ENCODE measurements around the gene LIF. TPM values are rescaled to one million over a fixed set of nuclear protein-coding genes. Genes with fewer than 3 reads are reported as not detected.

Gene LIF
- total and polyA plus RNA-seq, 4 donors, result 0.08 to 0.10 (median 0.09) TPM; not detected in 1

DNA sequence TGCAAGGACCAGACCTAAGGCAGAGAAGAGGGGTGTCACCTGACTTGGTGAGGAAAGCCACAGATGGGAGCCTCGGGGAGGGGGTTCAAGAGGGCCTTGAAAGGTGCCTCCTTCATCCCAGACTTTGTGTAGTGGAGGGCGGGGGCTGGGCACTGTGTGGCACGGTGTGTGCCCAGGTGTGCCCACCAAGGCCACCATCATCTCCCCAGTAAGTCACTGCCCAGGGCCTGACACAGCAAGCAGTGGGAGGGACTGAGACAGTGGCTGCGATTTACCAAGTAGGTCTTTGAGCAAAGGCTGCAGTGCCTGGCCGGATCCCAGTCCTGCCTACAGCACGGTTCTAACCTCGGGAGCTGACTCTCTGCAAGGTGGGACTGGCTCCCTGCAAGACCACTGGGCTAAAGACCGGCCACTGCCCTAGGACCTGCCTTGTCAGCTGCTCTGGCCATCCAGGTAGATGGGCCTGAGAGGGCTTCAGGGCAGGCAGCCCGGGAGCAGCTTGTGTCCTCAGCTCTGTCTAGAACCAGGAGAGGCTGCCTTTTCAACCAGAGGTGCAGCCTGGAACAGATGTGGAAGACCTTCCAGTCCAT is 18.7 kb upstream of the LIF start:
- no peaks in the 10 kb centered on the region for H3K36me3 ChIP-seq (ENCODE audit: control insufficient read depth in 4 of 4, insufficient read depth in 3 of 4, low read depth in 1 of 4, low read length in 3 of 4)
- peaks cover 0 to 4% (median 2%) of the 10 kb centered on the region in 4 donors for H3K4me1 ChIP-seq (ENCODE audit: control insufficient read depth in 4 of 4, insufficient read depth in 4 of 4, low read length in 3 of 4)
- no peaks in the 10 kb centered on the region for H3K9me3 ChIP-seq (ENCODE audit: control insufficient read depth in 4 of 4, low read length in 3 of 4)
- peak overlapping the region in 1 of 2 donors; percentile 25 for H3K9ac ChIP-seq (ENCODE audit: low read depth in 1 of 2, low read length in 2 of 2)
- no peaks in the 10 kb centered on the region for H3K27me3 ChIP-seq (ENCODE audit: control insufficient read depth in 4 of 4, insufficient read depth in 4 of 4, low read length in 3 of 4)
- H3K4me3 ChIP-seq (ENCODE audit: low read depth in 1 of 3, low read length in 3 of 3), result no peak overlapping the region
- DNase-seq (ENCODE audit: low spot score), result no peak
- TF ChIP-seq RXRA (IDR thresholded peaks at IDR 0.05) (no peak), EGR1 (IDR thresholded peaks at IDR 0.05; ENCODE audit: low read depth in 2 of 2) (no peak), HNF4G (IDR thresholded peaks at IDR 0.05) (no peak), NR2F2 (IDR thresholded peaks at IDR 0.05) (no peak), SP1 (IDR thresholded peaks at IDR 0.05) (no peak)
- 92% methylated on average over 9 of the region's 9 CpGs for WGBS
- peak overlapping the region in 1 of 2 donors; percentile 80 for H3K27ac ChIP-seq (ENCODE audit: low read depth in 1 of 2, low read length in 2 of 2)

DNA sequence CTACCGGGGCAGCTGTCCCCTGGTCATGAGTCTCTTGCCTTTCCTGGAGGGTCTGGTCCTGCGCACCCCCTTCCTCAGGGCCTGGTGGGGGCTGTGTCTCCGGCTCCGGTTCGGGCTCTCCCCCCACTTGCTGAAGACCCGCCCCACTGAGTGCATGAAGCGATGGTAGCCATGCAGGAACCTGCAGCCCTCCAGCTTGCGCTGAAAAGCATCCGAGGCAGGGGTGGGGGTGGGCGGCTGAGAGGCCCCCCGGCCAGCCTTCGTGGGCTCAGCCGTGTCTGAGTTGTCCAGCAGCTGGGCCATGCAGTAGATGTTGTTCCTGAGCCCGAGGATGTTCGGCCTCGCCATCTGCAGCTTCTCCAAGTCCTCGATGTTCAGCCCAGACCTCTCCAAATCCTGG is 17.3 kb upstream of the LIF start:
- H3K9ac ChIP-seq (ENCODE audit: low read depth in 1 of 2, low read length in 2 of 2), result no peak overlapping the region
- H3K36me3 ChIP-seq (ENCODE audit: control insufficient read depth in 4 of 4, insufficient read depth in 3 of 4, low read depth in 1 of 4, low read length in 3 of 4), result no peaks in the 10 kb centered on the region
- H3K4me3 ChIP-seq (ENCODE audit: low read depth in 1 of 3, low read length in 3 of 3), result no peak overlapping the region
- TF ChIP-seq TAF1 (conservative IDR thresholded peaks at IDR 0.05), result no peak
- no peak overlapping the region for H3K27ac ChIP-seq (ENCODE audit: low read depth in 1 of 2, low read length in 2 of 2)
- no peak for DNase-seq (ENCODE audit: low spot score)
- no peaks in the 10 kb centered on the region for H3K9me3 ChIP-seq (ENCODE audit: control insufficient read depth in 4 of 4, low read length in 3 of 4)
- WGBS, result 92% methylated on average over 17 of the region's 17 CpGs
- no peaks in the 10 kb centered on the region for H3K27me3 ChIP-seq (ENCODE audit: control insufficient read depth in 4 of 4, insufficient read depth in 4 of 4, low read length in 3 of 4)
- H3K4me1 ChIP-seq (ENCODE audit: control insufficient read depth in 4 of 4, insufficient read depth in 4 of 4, low read length in 3 of 4), result peaks cover 0 to 4% (median 2%) of the 10 kb centered on the region in 4 donors

DNA sequence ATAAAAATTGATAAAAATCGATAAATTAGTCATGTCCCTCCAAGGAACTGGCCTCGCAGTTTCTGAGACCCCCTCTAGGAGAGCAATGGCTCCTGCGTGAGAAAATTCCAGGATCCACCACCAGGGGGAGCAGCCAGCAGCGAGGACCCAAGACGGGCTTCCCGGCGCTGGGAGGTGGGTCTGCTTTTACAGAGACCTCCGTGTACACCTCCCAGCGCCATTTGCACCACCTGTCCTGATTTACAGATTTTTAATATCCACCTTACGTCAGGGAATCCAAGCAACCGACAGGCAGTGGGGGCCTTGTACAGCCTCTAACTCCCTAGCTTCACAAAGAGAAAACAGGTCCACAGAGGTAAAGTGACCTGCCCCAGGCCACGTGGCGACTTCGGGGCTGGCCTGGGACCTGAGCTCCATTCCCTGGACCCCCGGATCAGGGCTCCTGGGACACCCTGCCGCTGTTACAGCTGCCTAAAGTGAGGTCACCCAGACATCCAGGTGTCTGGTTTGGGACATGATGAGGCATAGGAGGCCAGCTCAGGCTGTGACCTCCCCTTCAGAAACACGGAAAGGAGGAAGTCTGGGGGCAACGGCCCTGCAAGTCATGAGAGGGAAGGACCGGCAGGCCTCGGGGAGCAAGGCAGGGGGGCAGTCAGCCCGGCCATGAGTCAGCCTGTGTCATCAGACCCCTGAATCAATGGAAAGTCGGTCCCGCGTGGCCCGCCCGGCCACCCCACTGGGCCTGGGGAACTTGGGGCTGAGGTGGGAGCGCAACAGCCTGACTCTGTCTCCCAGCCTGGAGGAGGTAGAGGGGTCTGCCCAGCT is 16.6 kb upstream of the LIF start:
- peak; percentile 91 for DNase-seq (ENCODE audit: low spot score)
- H3K27me3 ChIP-seq (ENCODE audit: control insufficient read depth in 4 of 4, insufficient read depth in 4 of 4, low read length in 3 of 4), result no peaks in the 10 kb centered on the region
- H3K9me3 ChIP-seq (ENCODE audit: control insufficient read depth in 4 of 4, low read length in 3 of 4), result no peaks in the 10 kb centered on the region
- peak overlapping the region; percentile 1 to 32 (median 27) for H3K4me3 ChIP-seq (ENCODE audit: low read depth in 1 of 3, low read length in 3 of 3)
- no peaks in the 10 kb centered on the region for H3K36me3 ChIP-seq (ENCODE audit: control insufficient read depth in 4 of 4, insufficient read depth in 3 of 4, low read depth in 1 of 4, low read length in 3 of 4)
- TF ChIP-seq RAD21 (IDR thresholded peaks at IDR 0.05), result peak; percentile 83 to 84
- TF ChIP-seq, protein P1, sequence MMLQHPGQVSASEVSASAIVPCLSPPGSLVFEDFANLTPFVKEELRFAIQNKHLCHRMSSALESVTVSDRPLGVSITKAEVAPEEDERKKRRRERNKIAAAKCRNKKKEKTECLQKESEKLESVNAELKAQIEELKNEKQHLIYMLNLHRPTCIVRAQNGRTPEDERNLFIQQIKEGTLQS (IDR thresholded peaks at IDR 0.05), result no peak
- TF ChIP-seq, protein P2, sequence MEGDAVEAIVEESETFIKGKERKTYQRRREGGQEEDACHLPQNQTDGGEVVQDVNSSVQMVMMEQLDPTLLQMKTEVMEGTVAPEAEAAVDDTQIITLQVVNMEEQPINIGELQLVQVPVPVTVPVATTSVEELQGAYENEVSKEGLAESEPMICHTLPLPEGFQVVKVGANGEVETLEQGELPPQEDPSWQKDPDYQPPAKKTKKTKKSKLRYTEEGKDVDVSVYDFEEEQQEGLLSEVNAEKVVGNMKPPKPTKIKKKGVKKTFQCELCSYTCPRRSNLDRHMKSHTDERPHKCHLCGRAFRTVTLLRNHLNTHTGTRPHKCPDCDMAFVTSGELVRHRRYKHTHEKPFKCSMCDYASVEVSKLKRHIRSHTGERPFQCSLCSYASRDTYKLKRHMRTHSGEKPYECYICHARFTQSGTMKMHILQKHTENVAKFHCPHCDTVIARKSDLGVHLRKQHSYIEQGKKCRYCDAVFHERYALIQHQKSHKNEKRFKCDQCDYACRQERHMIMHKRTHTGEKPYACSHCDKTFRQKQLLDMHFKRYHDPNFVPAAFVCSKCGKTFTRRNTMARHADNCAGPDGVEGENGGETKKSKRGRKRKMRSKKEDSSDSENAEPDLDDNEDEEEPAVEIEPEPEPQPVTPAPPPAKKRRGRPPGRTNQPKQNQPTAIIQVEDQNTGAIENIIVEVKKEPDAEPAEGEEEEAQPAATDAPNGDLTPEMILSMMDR (IDR thresholded peaks at IDR 0.05; ENCODE audit: low read depth, low read length, missing input control), result peak; percentile 96
- WGBS, result 25% methylated on average over 27 of the region's 27 CpGs
- peaks cover 0 to 4% (median 2%) of the 10 kb centered on the region in 4 donors for H3K4me1 ChIP-seq (ENCODE audit: control insufficient read depth in 4 of 4, insufficient read depth in 4 of 4, low read length in 3 of 4)
- H3K9ac ChIP-seq (ENCODE audit: low read depth in 1 of 2, low read length in 2 of 2), result peak overlapping the region in 1 of 2 donors; percentile 21
- H3K27ac ChIP-seq (ENCODE audit: low read depth in 1 of 2, low read length in 2 of 2), result no peak overlapping the region

DNA sequence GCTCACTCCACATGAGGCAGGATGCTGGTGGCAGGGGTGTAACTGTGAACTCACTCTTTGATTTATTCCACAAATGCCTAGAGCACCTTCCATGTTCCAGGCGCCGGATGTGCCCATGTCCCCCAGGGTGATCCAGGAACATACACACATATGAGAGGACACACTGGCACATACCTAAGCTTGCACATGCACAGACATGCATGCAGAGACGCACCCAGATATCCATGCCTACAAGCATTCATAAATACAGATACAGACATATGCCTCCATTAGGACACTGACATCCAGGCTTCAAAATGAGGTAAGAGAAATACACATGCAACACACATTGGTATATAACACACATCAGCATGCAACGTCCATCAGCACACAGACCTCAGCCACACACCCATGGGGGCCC is 15.6 kb upstream of the LIF start:
- Histone ChIP-seq H3K27ac (ENCODE audit: low read depth in 1 of 2, low read length in 2 of 2) (no peak overlapping the region), H3K27me3 (ENCODE audit: control insufficient read depth in 4 of 4, insufficient read depth in 4 of 4, low read length in 3 of 4) (no peaks in the 10 kb centered on the region), H3K4me1 (ENCODE audit: control insufficient read depth in 4 of 4, insufficient read depth in 4 of 4, low read length in 3 of 4) (peaks cover 0 to 4% (median 2%) of the 10 kb centered on the region in 4 donors), H3K36me3 (ENCODE audit: control insufficient read depth in 4 of 4, insufficient read depth in 3 of 4, low read depth in 1 of 4, low read length in 3 of 4) (no peaks in the 10 kb centered on the region), H3K9me3 (ENCODE audit: control insufficient read depth in 4 of 4, low read length in 3 of 4) (no peaks in the 10 kb centered on the region), H3K4me3 (ENCODE audit: low read depth in 1 of 3, low read length in 3 of 3) (no peak overlapping the region), H3K9ac (ENCODE audit: low read depth in 1 of 2, low read length in 2 of 2) (no peak overlapping the region)
- no peak for DNase-seq (ENCODE audit: low spot score)
- WGBS, result 91% methylated on average over 4 of the region's 4 CpGs
- TF ChIP-seq HNF4G (IDR thresholded peaks at IDR 0.05), result no peak
- TF ChIP-seq JUND (IDR thresholded peaks at IDR 0.05), result no peak
- TF ChIP-seq GABPA (IDR thresholded peaks at IDR 0.05 in 1 of 2, conservative IDR thresholded peaks at IDR 0.05 in 1 of 2), result no peak
- no peak for TF ChIP-seq TAF1 (conservative IDR thresholded peaks at IDR 0.05)
- no peak for TF ChIP-seq HNF4A (conservative IDR thresholded peaks at IDR 0.05)
- TF ChIP-seq, protein P3, sequence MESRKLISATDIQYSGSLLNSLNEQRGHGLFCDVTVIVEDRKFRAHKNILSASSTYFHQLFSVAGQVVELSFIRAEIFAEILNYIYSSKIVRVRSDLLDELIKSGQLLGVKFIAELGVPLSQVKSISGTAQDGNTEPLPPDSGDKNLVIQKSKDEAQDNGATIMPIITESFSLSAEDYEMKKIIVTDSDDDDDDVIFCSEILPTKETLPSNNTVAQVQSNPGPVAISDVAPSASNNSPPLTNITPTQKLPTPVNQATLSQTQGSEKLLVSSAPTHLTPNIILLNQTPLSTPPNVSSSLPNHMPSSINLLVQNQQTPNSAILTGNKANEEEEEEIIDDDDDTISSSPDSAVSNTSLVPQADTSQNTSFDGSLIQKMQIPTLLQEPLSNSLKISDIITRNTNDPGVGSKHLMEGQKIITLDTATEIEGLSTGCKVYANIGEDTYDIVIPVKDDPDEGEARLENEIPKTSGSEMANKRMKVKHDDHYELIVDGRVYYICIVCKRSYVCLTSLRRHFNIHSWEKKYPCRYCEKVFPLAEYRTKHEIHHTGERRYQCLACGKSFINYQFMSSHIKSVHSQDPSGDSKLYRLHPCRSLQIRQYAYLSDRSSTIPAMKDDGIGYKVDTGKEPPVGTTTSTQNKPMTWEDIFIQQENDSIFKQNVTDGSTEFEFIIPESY (IDR thresholded peaks at IDR 0.05), result no peak
- TF ChIP-seq, protein P1 (IDR thresholded peaks at IDR 0.05), result no peak
- no peak for TF ChIP-seq FOXA2 (IDR thresholded peaks at IDR 0.05)
- TF ChIP-seq SP1 (IDR thresholded peaks at IDR 0.05), result no peak

Data from liver (tissue), 9 donors.